ENCODE measurements around the gene RNF130.

DNA sequence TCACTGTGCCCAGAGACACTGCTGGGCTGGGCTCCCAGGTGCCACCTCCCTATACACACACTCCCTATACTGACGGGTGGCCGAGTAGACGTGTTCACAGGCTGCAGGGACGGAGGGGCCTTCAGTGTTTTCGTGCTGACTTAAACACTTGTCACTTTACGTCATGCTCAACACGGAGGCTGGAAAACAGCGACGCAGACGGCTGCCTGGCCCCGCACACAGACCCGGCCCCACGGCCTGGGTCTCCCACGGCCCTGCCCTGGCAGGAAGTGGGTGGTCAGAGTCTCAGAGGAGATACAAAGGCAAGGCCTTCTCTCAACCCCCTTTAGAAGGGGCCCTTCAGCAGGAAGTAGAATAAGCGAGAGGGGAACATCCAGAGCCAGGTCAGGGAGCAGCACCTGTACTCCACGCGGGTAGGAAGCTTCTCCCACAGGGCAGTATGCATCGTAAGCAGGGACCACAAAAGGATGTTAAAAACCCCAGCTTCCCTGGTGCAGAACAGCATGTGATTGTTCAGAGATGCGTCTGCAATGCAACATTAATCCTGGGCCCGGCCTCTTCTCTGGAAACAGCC lies 152.0 kb downstream of the RNF130 start:
- no peak for TF ChIP-seq EZH2 (IDR thresholded peaks at IDR 0.05; ENCODE audit: borderline replicate concordance, low read depth, low read length, poor library complexity, severe bottlenecking)
- TF ChIP-seq, protein P1, sequence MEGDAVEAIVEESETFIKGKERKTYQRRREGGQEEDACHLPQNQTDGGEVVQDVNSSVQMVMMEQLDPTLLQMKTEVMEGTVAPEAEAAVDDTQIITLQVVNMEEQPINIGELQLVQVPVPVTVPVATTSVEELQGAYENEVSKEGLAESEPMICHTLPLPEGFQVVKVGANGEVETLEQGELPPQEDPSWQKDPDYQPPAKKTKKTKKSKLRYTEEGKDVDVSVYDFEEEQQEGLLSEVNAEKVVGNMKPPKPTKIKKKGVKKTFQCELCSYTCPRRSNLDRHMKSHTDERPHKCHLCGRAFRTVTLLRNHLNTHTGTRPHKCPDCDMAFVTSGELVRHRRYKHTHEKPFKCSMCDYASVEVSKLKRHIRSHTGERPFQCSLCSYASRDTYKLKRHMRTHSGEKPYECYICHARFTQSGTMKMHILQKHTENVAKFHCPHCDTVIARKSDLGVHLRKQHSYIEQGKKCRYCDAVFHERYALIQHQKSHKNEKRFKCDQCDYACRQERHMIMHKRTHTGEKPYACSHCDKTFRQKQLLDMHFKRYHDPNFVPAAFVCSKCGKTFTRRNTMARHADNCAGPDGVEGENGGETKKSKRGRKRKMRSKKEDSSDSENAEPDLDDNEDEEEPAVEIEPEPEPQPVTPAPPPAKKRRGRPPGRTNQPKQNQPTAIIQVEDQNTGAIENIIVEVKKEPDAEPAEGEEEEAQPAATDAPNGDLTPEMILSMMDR (conservative IDR thresholded peaks at IDR 0.05; ENCODE audit: low read depth, low read length): no peak

All from A673 (cell line).